Activated CD4-positive, CD25-positive, alpha-beta regulatory T cell treated with anti-CD3 and anti-CD28 coated beads, Interleukin-2, amount 50 U/mL, for 24 hours (primary cell): Measurements from ENCODE around the gene FBXL17.
A peak's percentile ranks its signal among the peaks of the same experiment; 100 is the strongest.

ENCODE experiments used
- ATAC-seq, 2 donors: fragments of 150-1000 bp; cut with Tn5 transposase; one replicate each; pipeline ENCODE4 v1.10.0; 2021; ENCODE audit warnings: mild to moderate bottlenecking in 1 of 2, moderate library complexity in 1 of 2

Gene FBXL17

DNA sequence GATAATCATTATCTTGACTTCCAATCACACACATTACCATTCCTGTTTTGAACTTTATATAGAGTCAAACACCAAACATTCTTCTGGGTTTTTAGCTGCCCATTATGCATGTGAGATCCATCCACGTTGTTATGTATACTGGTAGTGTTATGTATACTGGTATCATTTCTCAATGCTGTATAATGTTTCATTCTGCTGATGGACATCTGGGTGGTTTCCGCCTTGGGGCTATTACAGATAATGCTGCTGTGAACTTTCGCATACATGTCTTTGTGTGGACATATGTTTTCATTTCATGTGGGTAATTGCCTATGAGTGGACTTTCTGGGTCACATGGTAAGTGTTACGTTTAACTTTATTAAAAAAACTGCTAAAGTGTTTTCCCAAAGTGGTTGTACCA is 493.4 kb downstream of the FBXL17 start:
- no peak for ATAC-seq

- ATAC-seq, result no peak
Observed at GRCh38 chr5:107887166-107887943, 494.5 kb downstream of the FBXL17 start.

DNA sequence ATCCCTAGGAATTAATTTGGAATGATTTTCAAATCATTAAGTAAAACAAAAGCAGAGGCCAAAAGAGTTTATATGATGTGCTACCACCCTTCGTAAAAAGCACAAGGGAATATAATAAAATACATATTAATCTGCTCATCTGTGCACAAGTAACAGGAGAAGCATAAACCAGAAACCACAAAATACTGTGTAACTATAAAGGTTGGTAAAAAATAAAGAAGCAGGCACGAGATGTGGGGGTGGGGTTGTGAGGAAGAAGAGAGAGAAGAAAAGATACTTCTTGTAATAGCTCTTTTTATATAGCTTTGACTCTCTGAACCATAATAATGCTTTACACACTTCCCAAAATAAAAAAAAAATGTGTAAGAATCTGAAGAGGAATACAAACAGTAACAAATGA is 496.3 kb downstream of the FBXL17 start:
- ATAC-seq, result no peak

DNA sequence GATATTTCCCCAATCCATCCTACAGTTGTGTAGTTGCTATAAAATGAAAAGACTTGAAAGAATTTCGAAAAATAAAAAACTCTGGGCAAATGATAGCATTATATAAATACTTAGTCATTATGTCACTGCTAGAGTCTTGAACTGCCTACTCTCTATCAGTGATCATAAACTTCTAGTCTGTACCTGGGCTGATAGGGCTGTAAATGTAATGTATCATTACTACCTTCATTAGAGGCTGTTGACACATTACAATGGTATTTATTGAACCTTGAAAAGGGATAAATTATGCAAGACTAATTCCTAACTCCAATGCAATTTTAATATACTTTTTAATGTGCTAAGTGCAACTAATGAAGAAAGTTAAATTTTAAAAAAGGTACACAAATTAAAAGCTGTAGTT is 497.0 kb downstream of the FBXL17 start:
- ATAC-seq, result no peak

DNA sequence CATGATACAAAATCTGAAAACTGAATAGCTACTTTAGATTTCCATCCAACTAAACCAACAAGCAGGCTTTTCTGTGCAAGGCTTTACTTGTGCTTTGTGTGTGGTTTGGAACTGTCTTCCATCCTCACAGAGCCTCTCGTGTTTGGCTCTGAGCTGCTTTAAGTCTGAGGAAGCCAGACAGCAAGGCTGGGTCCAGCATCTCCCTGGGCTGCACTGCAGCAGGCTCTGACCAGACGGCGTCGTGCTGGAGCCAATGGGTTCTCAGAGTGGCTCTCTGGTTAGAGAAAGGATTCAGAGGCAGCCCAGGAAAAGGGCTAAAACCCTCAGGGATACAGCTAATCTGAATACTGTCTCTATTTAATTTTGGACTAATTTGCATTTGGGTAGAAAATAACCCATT is 503.2 kb downstream of the FBXL17 start:
- no peak for ATAC-seq

GRCh38 chr5:107876906-107877305 is 505.0 kb downstream of the FBXL17 start:
- no peak for ATAC-seq

- no peak for ATAC-seq
Observed at GRCh38 chr5:107876261-107876660, 505.6 kb downstream of the FBXL17 start.

GRCh38 chr5:107875833-107876232 is 506.1 kb downstream of the FBXL17 start:
- ATAC-seq, result no peak

DNA sequence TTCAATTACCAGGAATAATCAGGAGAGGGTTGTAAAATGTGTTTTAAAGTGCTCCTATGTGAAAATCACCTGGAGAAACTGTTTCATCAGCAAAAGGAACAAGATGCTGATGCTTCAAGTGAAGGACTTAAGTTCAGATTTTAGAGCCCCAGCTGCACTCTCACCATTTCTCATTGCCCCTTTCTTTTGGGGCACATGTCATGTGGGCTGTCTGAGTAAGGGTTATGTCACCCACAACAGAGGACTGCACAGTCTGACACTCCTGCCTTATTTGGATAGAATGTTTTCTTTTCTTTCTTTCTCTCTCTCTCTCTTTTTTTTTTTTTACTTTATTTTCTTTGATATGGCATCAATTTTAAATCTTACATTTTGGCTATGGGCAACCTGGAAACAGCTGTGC is 507.1 kb downstream of the FBXL17 start:
- ATAC-seq, result peak in 1 of 2 donors; percentile 35

GRCh38 chr5:107873877-107874276 is 508.0 kb downstream of the FBXL17 start:
- no peak for ATAC-seq

- ATAC-seq, result no peak
Observed at GRCh38 chr5:107871023-107871422, 510.9 kb downstream of the FBXL17 start.

GRCh38 chr5:107869438-107870115 is 512.3 kb downstream of the FBXL17 start:
- ATAC-seq, result no peak

- ATAC-seq, result no peak
Observed at GRCh38 chr5:107868650-107869409, 513.1 kb downstream of the FBXL17 start.

- ATAC-seq, result no peak
Observed at GRCh38 chr5:107867266-107867665, 514.6 kb downstream of the FBXL17 start.

DNA sequence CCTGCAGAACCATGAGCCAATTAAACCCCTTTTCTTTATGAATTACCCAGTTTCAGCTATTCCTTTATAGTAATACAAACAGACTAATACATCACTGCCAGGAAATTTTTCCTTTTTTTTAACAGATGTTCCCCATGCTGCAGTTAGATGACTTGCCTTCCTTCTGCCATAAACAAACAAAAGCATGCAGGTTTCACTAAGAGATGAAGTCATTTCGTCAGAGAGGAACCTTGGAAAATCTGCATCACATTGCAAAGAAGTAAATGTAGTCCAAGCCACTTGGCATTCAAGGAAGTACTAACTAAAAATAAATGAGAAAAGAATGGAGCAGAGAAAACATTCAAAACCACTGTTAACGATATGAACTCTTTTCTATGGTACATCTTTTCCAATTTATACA is 517.1 kb downstream of the FBXL17 start:
- no peak for ATAC-seq

- no peak for ATAC-seq
Observed at GRCh38 chr5:107863125-107863524, 518.8 kb downstream of the FBXL17 start.

DNA sequence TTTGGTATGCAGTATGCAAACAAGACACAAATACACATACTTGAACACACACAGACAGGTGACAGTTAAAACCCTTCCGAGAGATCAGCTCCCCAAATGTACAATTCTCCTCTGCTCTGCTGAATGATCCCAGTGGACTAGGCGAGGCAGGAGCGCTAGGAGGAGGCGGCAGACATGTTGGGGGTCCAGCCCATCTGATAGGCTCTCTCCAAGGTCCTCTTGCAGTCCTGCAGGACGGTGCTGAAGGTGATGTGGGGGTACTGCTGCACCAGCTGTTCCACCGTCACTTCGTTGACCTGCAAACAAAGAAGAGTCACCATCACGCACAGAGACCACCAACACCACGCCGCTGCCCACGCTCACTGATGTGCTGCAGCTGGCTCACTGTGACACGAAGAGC is 520.3 kb downstream of the FBXL17 start:
- ATAC-seq, result no peak

DNA sequence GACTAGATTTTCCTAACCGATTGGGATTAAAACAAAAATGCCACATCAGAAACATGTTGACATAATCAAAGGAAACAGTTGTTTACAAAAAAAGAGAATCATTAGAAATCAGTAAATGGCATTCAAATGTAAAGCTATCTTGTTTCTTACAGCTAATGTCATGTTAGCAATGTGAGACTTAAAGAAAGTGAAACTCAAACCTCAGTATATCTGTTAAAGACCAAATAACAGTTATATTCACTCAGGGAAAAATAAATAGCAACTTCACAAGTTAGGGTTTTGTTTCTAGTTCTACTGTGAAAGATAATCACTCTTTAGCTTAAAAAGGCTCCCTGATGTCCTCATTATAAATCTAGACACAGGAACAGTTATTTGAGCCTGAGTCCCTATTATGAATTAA is 521.9 kb downstream of the FBXL17 start:
- no peak for ATAC-seq

GRCh38 chr5:107858788-107859187 is 523.1 kb downstream of the FBXL17 start:
- no peak for ATAC-seq

DNA sequence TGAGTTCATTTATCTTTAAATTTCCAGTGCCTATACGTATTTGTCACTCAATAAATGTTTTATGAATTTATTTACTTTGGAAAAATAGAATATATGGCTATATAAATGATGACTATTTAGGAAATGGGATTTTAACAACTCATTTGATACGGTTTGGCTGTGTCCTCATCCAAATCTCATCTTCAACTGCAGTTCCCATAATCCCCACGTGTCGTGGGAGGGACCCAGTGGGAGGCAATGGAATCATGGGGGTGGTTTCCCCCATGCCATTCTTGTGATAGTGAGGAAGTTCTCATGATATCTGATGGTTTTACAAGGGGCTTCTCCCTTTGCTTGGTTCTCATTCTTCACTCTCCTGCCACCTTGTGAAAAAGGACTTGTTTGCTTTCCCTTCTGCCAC is 523.6 kb downstream of the FBXL17 start:
- ATAC-seq, result no peak

GRCh38 chr5:107857785-107858184 is 524.1 kb downstream of the FBXL17 start:
- no peak for ATAC-seq

DNA sequence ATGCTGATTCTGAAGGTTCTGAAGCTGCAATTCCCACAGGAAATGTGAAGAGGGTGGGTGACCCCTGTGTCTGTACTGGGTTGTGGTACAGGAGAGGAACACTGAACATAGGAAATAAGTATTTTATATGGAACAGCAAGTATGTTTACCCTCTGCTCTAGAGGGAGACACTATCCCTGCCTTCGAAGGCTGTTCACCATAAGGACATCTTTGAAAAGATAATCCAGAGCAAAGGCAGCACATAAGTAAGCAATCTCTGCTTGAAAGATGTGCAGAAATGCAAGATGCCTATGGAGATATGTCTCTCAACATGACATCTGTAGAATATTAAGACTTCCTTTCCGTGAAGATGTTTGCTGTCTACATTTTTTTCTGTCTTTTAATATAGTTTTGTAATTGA is 526.7 kb downstream of the FBXL17 start:
- no peak for ATAC-seq

GRCh38 chr5:107853696-107854095 is 528.2 kb downstream of the FBXL17 start:
- ATAC-seq, result no peak

GRCh38 chr5:107853031-107853430 is 528.9 kb downstream of the FBXL17 start:
- ATAC-seq, result no peak
